Suprapubic skin (tissue), 4 donors: ENCODE results near the gene MGAT5. TPM values are rescaled to one million over a fixed set of nuclear protein-coding genes. Genes with fewer than 3 reads are reported as not detected.

Experiments used
- DNase-seq, 2 donors: peaks; one replicate each; pipeline ENCODE4 v3.0.0-alpha.2; 2019; ENCODE audit warnings: low spot score in 2 of 2
- H3K27ac ChIP-seq: fragments of 200-600 bp; sonication (generic); one replicate; pipeline ENCODE4 v1.5.1; 2019
- H3K27me3 ChIP-seq: fragments of 200-600 bp; sonication (generic); one replicate; pipeline ENCODE4 v1.5.1; 2019
- H3K36me3 ChIP-seq: fragments of 200-600 bp; sonication (generic); one replicate; pipeline ENCODE4 v1.5.1; 2019
- H3K4me1 ChIP-seq: fragments of 200-600 bp; sonication (generic); one replicate; pipeline ENCODE4 v1.5.1; 2019
- H3K4me3 ChIP-seq: fragments of 200-600 bp; sonication (generic); one replicate; pipeline ENCODE4 v1.5.1; 2019; ENCODE audit warnings: mild to moderate bottlenecking
- H3K9me3 ChIP-seq: fragments of 200-600 bp; sonication (generic); one replicate; pipeline ENCODE4 v1.5.1; 2019
- CTCF ChIP-seq, 2 donors: fragments of 200-600 bp in 1 of 2; fragments of 450-650 bp in 1 of 2; sonication (generic) in 1 of 2; IDR thresholded peaks; one replicate each; pipeline ENCODE4 v1.5.1; 2016 to 2019; ENCODE audit warnings: antibody characterized with exemption in 2 of 2, mild to moderate bottlenecking in 1 of 2, moderate library complexity in 1 of 2
- EP300 ChIP-seq: sonication (generic); formaldehyde crosslinking; IDR thresholded peaks from one replicate; pipeline ENCODE4 v1.6.1; 2017; ENCODE audit warnings: antibody characterized with exemption
- POLR2A ChIP-seq, 2 donors: fragments of 450-650 bp; IDR thresholded peaks; one replicate each; pipeline ENCODE4 v1.6.1; 2017; ENCODE audit warnings: antibody characterized with exemption in 2 of 2, mild to moderate bottlenecking in 2 of 2, moderate library complexity in 2 of 2
- POLR2AphosphoS5 ChIP-seq, 3 donors: sonication (generic); formaldehyde crosslinking; IDR thresholded peaks; one replicate each; pipeline ENCODE4 v1.6.1; 2017; ENCODE audit warnings: antibody characterized with exemption in 3 of 3
- WGBS: methylation state at CpG from one replicate; pipeline ENCODE4 v1.1.5; 2018; 5-methylcytosine and 5-hydroxymethylcytosine counted together
- total RNA-seq, 4 donors: library from RNA; depleted of rRNA; stranded (reverse); fragments of >200 nt; gene quantifications; one replicate each; pipeline ENCODE4 v1.1.0, GENCODE V29; 2016

MGAT5 gene
- total RNA-seq, 4 donors from 2014 or later = 16.9 to 42.1 (median 32.9) TPM

GRCh38 chr2:134411828-134412638, 158.2 kb downstream of the MGAT5 start:
- WGBS = 48% methylated on average over 8 of the region's 8 CpGs
- Histone ChIP-seq H3K36me3 (no peaks in the 10 kb centered on the region), H3K9me3 (no peaks in the 10 kb centered on the region), H3K4me3 (no peak overlapping the region), H3K4me1 (peaks cover 39% of the 10 kb centered on the region), H3K27ac (no peak overlapping the region), H3K27me3 (no peaks in the 10 kb centered on the region)
- DNase-seq = peak in 1 of 2 donors; percentile 71
- no peak for TF ChIP-seq EP300
- no peak for TF ChIP-seq POLR2AphosphoS5 (IDR thresholded peaks at IDR 0.05)
- peak; percentile 30 to 69 for TF ChIP-seq CTCF (IDR thresholded peaks at IDR 0.05)
- no peak for TF ChIP-seq POLR2A (IDR thresholded peaks at IDR 0.05)

GRCh38 chr2:134412639-134412999, 158.7 kb downstream of the MGAT5 start:
- Histone ChIP-seq H3K27me3 (no peaks in the 10 kb centered on the region), H3K27ac (peak overlapping the region; percentile 21), H3K4me3 (no peak overlapping the region), H3K4me1 (peaks cover 34% of the 10 kb centered on the region), H3K36me3 (no peaks in the 10 kb centered on the region), H3K9me3 (no peaks in the 10 kb centered on the region)
- TF ChIP-seq POLR2AphosphoS5 (IDR thresholded peaks at IDR 0.05) = no peak
- no peak for TF ChIP-seq POLR2A (IDR thresholded peaks at IDR 0.05)
- no peak for TF ChIP-seq EP300
- no peak for TF ChIP-seq CTCF (IDR thresholded peaks at IDR 0.05)
- no peak for DNase-seq
- 75% methylated on average over 8 of the region's 8 CpGs for WGBS

GRCh38 chr2:134413430-134413829, 159.6 kb downstream of the MGAT5 start:
- DNase-seq = no peak
- H3K27ac ChIP-seq = no peak overlapping the region
- H3K9me3 ChIP-seq = no peaks in the 10 kb centered on the region
- peaks cover 32% of the 10 kb centered on the region for H3K4me1 ChIP-seq
- H3K27me3 ChIP-seq = no peaks in the 10 kb centered on the region
- no peak for TF ChIP-seq CTCF (IDR thresholded peaks at IDR 0.05)
- no peak for TF ChIP-seq POLR2AphosphoS5 (IDR thresholded peaks at IDR 0.05)
- TF ChIP-seq POLR2A (IDR thresholded peaks at IDR 0.05) = no peak
- no peak for TF ChIP-seq EP300
- no peaks in the 10 kb centered on the region for H3K36me3 ChIP-seq
- no peak overlapping the region for H3K4me3 ChIP-seq
- WGBS = 67% methylated on average over 1 of the region's 1 CpG

- no peaks in the 10 kb centered on the region for H3K36me3 ChIP-seq
- TF ChIP-seq EP300 (no peak), POLR2AphosphoS5 (IDR thresholded peaks at IDR 0.05) (no peak), POLR2A (IDR thresholded peaks at IDR 0.05) (no peak), CTCF (IDR thresholded peaks at IDR 0.05) (no peak)
- H3K4me3 ChIP-seq = no peak overlapping the region
- H3K27me3 ChIP-seq = no peaks in the 10 kb centered on the region
- no peaks in the 10 kb centered on the region for H3K9me3 ChIP-seq
- H3K4me1 ChIP-seq = peaks cover 27% of the 10 kb centered on the region
- no peak for DNase-seq
- 83% methylated on average over 2 of the region's 2 CpGs for WGBS
- no peak overlapping the region for H3K27ac ChIP-seq
Measured at GRCh38 chr2:134413912-134414311, 160.0 kb downstream of the MGAT5 start.

- H3K27me3 ChIP-seq = no peaks in the 10 kb centered on the region
- DNase-seq = no peak
- no peak overlapping the region for H3K4me3 ChIP-seq
- TF ChIP-seq POLR2A (IDR thresholded peaks at IDR 0.05) (no peak), EP300 (no peak), POLR2AphosphoS5 (IDR thresholded peaks at IDR 0.05) (no peak), CTCF (IDR thresholded peaks at IDR 0.05) (no peak)
- H3K27ac ChIP-seq = no peak overlapping the region
- 91% methylated on average over 2 of the region's 2 CpGs for WGBS
- no peaks in the 10 kb centered on the region for H3K9me3 ChIP-seq
- H3K4me1 ChIP-seq = peaks cover 13% of the 10 kb centered on the region
- no peaks in the 10 kb centered on the region for H3K36me3 ChIP-seq
Measured at GRCh38 chr2:134416018-134416417, 162.1 kb downstream of the MGAT5 start.
